KMS-11 (cell line): ENCODE results near the gene NFAT5.
"Not testable (repeated sequence)": the region's sequence is repeated elsewhere in the genome, so short reads cannot be mapped to it uniquely, and the experiment has no call there.

Experiments
- H2AFZ ChIP-seq: fragments of 200-600 bp; sonication (generic); 2 replicates; pipeline ENCODE4 v1.6.1; 2016; ENCODE audit warnings: antibody characterized with exemption, mixed run types, low read depth
- H3K27ac ChIP-seq: fragments of 200-600 bp; sonication (generic); 2 replicates; pipeline ENCODE4 v1.6.1; 2016; ENCODE audit warnings: mild to moderate bottlenecking, mixed run types
- H3K27me3 ChIP-seq: fragments of 200-600 bp; sonication (generic); 2 replicates; pipeline ENCODE4 v1.6.1; 2017; ENCODE audit warnings: mild to moderate bottlenecking, low read depth, mixed run types, moderate library complexity; ENCODE audit not compliant: insufficient read depth
- H3K36me3 ChIP-seq: fragments of 200-600 bp; sonication (generic); 2 replicates; pipeline ENCODE4 v1.6.1; 2017; ENCODE audit warnings: mild to moderate bottlenecking, mixed run types; ENCODE audit not compliant: insufficient read depth
- H3K4me1 ChIP-seq: fragments of 200-600 bp; sonication (generic); 2 replicates; pipeline ENCODE4 v1.6.1; 2016; ENCODE audit warnings: mild to moderate bottlenecking, low read depth, mixed run types; ENCODE audit not compliant: poor library complexity, severe bottlenecking
- H3K4me2 ChIP-seq: fragments of 200-600 bp; sonication (generic); 2 replicates; pipeline ENCODE4 v1.7.0; 2016; ENCODE audit warnings: mild to moderate bottlenecking, mixed run types
- H3K4me3 ChIP-seq: fragments of 200-600 bp; sonication (generic); IDR thresholded peaks from 2 replicates; pipeline ENCODE4 v1.6.1; 2017; ENCODE audit warnings: low read depth, low read length, mixed read lengths; ENCODE audit not compliant: insufficient read depth
- H3K79me2 ChIP-seq: fragments of 200-600 bp; sonication (generic); 2 replicates; pipeline ENCODE4 v1.6.1; 2016; ENCODE audit warnings: low read depth, mixed run types; ENCODE audit not compliant: insufficient read depth
- H3K9ac ChIP-seq: fragments of 200-600 bp; sonication (generic); 2 replicates; pipeline ENCODE4 v1.6.1; 2016; ENCODE audit warnings: mild to moderate bottlenecking, mixed run types
- H4K20me1 ChIP-seq: fragments of 200-600 bp; sonication (generic); 2 replicates; pipeline ENCODE4 v1.6.1; 2016; ENCODE audit warnings: mild to moderate bottlenecking, mixed run types; ENCODE audit not compliant: insufficient read depth
- TF ChIP-seq, protein P1 (sequence below): fragments of 200-600 bp; sonication (generic); conservative IDR thresholded peaks from 2 replicates; pipeline ENCODE4 v1.6.1; 2017; ENCODE audit warnings: low read depth, mild to moderate bottlenecking, antibody characterized with exemption, low read length, moderate library complexity, mixed read lengths

The NFAT5 gene

DNA sequence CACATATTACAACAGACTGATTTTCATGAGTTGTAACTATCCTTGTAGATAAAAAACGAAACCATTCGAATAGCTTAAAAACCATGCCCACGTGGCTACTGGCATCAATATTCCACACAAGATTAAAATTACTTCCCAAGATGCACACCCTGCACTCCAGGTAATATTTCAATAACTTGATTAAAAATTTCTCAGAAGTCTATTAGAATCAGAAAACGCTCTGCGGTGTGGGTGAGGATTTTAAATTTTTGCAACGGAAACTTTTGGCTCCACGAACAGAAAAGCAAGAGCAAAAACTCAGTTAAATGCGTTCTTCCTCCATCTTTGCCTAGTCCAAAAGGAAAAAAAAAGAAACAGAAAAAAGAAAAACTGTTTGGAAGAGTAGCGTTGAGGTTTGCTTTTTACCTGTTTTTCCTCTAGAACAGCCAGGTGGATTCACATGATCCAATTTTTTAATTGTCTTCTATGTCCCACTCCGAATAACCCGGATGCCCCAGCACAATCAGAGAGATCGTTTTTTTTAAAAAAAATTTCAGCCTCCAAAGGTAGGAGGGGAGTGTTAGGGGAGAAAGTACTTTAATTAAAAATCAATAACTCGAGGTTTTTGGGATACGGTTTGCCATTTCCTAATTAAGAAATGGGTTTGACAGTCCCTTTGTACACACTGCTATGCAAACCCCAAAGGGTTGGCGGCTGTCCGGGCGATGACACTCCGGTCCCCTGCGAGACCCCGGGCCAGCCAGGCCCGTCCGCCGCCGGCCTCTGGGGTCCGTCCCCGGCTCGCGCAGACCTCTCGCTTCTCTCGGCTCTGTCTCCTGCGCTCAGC, 708 bp upstream of the NFAT5 start:
- TF ChIP-seq, protein P1, sequence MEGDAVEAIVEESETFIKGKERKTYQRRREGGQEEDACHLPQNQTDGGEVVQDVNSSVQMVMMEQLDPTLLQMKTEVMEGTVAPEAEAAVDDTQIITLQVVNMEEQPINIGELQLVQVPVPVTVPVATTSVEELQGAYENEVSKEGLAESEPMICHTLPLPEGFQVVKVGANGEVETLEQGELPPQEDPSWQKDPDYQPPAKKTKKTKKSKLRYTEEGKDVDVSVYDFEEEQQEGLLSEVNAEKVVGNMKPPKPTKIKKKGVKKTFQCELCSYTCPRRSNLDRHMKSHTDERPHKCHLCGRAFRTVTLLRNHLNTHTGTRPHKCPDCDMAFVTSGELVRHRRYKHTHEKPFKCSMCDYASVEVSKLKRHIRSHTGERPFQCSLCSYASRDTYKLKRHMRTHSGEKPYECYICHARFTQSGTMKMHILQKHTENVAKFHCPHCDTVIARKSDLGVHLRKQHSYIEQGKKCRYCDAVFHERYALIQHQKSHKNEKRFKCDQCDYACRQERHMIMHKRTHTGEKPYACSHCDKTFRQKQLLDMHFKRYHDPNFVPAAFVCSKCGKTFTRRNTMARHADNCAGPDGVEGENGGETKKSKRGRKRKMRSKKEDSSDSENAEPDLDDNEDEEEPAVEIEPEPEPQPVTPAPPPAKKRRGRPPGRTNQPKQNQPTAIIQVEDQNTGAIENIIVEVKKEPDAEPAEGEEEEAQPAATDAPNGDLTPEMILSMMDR = no peak
- H3K36me3 ChIP-seq = no peaks in the 10 kb centered on the region
- H3K4me2 ChIP-seq = peak overlapping the region; percentile 55
- H3K27ac ChIP-seq = peak overlapping the region; percentile 84
- H3K4me3 ChIP-seq = no peak overlapping the region
- H3K9ac ChIP-seq = peak overlapping the region; percentile 64
- H3K4me1 ChIP-seq = peaks cover 59% of the 10 kb centered on the region
- H3K27me3 ChIP-seq = no peaks in the 10 kb centered on the region
- H4K20me1 ChIP-seq = no peaks in the 10 kb centered on the region
- peaks cover 36% of the 10 kb centered on the region for H3K79me2 ChIP-seq
- peak overlapping the region; percentile 74 for H2AFZ ChIP-seq

DNA sequence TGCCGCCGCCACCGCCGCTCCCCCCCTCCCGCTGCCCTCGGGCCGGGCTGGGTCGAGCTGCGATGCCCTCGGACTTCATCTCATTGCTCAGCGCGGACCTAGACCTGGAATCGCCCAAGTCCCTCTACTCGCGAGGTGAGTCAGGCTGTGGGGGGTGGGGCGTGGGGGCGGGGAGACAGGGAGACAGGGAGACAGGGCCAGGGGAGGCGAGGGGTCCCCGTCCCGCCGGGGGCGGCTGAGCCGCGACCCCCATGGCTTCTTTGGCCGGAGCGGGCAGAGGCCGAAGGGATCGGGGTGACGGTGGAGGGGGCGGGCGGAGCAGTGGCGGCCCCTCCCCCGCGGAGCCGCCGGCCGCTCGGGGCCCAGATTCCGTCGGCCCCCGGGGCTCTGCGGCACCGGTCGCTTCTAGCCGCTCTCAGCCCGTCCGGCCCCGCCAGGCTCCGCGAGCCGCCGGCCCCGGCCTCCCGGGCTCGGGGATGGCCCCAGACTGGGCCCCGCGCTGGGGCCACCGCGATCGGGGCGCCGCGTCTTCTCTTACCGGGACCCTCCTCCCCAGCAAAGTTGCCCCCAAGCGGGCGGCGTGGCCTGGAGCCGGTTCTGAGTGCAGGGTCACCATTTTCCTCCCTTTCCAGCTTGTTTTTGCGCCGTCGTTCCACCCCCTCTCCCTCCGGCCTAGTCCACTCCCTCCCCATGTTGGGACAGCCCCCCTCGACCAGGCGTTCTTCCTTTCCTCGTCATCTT, 644 bp downstream of the NFAT5 start:
- H3K4me3 ChIP-seq = no peak overlapping the region
- H3K4me1 ChIP-seq = peaks cover 63% of the 10 kb centered on the region
- no peaks in the 10 kb centered on the region for H3K27me3 ChIP-seq
- H3K27ac ChIP-seq = peak overlapping the region; percentile 67
- H3K9ac ChIP-seq = peak overlapping the region; percentile 66
- no peaks in the 10 kb centered on the region for H4K20me1 ChIP-seq
- H2AFZ ChIP-seq = peak overlapping the region; percentile 80
- H3K4me2 ChIP-seq = peak overlapping the region; percentile 84
- no peaks in the 10 kb centered on the region for H3K36me3 ChIP-seq
- TF ChIP-seq, protein P1 = no peak
- peaks cover 48% of the 10 kb centered on the region for H3K79me2 ChIP-seq

DNA sequence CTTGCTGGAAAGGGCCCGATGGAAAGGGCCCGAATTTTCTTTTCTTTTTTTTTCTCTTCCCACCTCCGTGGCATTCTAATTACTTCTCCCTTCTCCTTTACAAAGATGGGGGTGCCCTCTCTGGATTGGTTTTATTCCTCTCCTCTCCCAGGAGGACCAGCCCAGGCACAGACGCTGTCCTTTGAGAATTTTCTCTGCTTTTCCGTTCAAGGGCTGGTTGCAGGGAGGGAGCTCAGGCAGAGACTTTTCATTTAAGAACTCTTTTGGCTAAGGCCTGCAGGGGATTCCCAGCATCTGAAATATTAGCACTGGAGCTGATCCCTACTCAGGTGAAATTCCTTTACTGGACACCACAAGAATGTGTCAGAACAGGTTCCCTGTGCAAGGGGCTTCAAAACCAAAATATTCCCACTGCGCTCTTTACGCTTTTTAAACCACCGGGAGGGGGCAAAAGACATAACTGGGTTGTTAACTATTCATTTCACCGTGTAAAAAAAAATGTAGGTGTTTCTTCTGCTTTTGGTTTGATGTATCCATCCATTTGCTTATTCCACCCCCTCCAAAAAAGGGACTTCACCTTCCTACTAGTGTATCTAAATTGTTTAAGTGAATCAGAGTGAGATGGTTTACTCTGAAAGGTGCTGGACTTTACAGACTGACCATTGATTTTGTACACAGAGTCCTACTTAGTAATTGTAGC, 1.4 kb downstream of the NFAT5 start:
- Histone ChIP-seq H3K79me2 (peaks cover 53% of the 10 kb centered on the region), H3K27ac (peak overlapping the region; percentile 67), H3K4me2 (peak overlapping the region; percentile 84), H2AFZ (peak overlapping the region; percentile 80), H3K36me3 (no peaks in the 10 kb centered on the region), H3K27me3 (no peaks in the 10 kb centered on the region), H3K4me1 (peaks cover 57% of the 10 kb centered on the region), H3K9ac (peak overlapping the region; percentile 66), H4K20me1 (no peaks in the 10 kb centered on the region), H3K4me3 (no peak overlapping the region)
- TF ChIP-seq, protein P1 = no peak

DNA sequence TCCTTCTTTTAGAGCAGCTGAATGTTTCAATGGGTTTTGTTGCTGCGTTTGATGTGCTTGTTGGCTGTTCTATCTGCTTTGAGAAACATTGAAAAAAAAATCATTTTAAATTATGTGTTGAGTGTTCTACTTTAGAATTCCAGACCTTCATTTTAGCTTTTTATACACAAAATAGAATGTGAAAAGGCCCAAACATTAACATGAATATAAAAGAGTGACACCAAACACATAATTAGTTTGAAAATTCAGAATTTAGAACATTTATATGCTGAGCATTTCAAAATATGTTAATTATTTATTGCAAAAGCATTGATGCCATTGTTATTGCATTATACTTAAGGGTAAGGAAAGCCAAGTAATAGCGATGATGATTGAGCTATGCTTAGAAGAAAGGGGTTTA, 2.9 kb downstream of the NFAT5 start:
- no peak overlapping the region for H3K9ac ChIP-seq
- peaks cover 46% of the 10 kb centered on the region for H3K4me1 ChIP-seq
- H3K27ac ChIP-seq = no peak overlapping the region
- H3K79me2 ChIP-seq = peaks cover 55% of the 10 kb centered on the region
- H3K4me2 ChIP-seq = no peak overlapping the region
- H3K4me3 ChIP-seq = no peak overlapping the region
- no peaks in the 10 kb centered on the region for H4K20me1 ChIP-seq
- no peaks in the 10 kb centered on the region for H3K36me3 ChIP-seq
- TF ChIP-seq, protein P1 = no peak
- H2AFZ ChIP-seq = no peak overlapping the region
- H3K27me3 ChIP-seq = no peaks in the 10 kb centered on the region

DNA sequence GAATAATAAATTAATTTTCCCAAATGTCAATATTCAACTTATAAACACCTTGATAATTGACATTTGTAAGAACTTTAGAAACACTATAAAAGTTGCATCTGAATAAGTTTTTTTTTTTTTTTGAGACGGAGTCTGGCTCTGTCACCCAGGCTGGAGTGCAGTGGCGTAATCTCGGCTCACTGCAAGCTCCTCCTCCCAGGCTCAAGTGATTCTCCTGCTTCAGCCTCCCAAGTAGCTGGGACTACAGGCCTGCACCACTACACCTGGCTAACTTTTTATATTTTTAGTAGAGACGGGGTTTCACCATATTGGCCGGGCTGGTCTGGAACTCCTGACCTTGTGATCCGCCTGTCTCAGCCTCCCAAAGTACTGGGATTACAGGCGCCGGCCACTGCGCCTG, 13.0 kb downstream of the NFAT5 start:
- H3K4me3 ChIP-seq, H3K27me3 ChIP-seq, H3K4me2 ChIP-seq, H3K27ac ChIP-seq, H3K36me3 ChIP-seq, H4K20me1 ChIP-seq, H3K9ac ChIP-seq, H2AFZ ChIP-seq: not testable (repeated sequence)
- peaks cover 16% of the 10 kb centered on the region for H3K4me1 ChIP-seq
- peaks cover 24% of the 10 kb centered on the region; the same call in 1 of the 2 replicates for H3K79me2 ChIP-seq
